ENCODE results near the gene PLPP4.

Gene PLPP4

GRCh38 chr10:120462018-120462682 lies 5.1 kb downstream of the PLPP4 start:
- no peak for TF ChIP-seq CTCF (conservative IDR thresholded peaks at IDR 0.05)
- H3K27ac ChIP-seq = no peak overlapping the region

GRCh38 chr10:120465138-120465537 lies 8.1 kb downstream of the PLPP4 start:
- no peak overlapping the region for H3K27ac ChIP-seq
- no peak for TF ChIP-seq CTCF (conservative IDR thresholded peaks at IDR 0.05)

DNA sequence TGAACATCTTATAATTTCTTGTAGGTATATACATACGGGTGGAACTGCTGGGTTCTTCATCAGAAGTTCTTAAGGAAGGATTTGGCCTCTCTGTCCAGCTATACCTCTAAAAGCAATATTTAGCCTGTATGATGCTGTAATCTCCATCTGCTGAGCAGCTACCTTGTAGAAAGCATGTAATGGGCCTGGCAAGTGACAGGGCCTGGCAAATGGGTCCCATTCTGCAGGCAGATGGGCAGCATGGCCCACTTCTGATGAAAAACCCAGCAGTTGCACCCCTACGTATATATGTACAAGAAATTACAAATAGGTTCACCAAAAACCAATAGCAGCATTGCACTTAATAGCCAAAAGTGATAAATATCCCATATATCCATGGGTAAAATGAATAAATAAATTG lies 9.0 kb downstream of the PLPP4 start:
- TF ChIP-seq CTCF (conservative IDR thresholded peaks at IDR 0.05) = no peak
- H3K27ac ChIP-seq = no peak overlapping the region

DNA sequence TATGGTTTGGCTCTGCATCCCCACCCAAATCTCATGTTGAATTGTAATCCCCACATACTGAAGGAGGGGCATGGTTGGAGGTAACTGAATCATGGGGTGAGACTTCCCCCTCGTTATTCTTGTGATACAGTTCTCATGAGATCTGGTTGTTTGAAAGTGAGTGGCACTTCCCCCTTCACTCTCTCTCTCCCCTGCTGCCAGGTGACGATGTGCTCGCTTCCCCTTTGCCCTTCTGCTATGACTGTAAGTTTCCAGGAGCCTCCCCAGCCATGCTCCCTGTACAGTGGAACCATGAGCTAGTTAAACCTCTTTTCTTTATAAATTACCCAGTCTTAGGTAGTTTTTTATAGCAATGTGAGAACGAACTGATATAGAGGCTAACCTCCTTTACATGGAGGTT lies 16.6 kb downstream of the PLPP4 start:
- no peak overlapping the region for H3K27ac ChIP-seq
- TF ChIP-seq CTCF (conservative IDR thresholded peaks at IDR 0.05) = no peak

GRCh38 chr10:120474956-120475355 lies 17.9 kb downstream of the PLPP4 start:
- no peak for TF ChIP-seq CTCF (conservative IDR thresholded peaks at IDR 0.05)
- H3K27ac ChIP-seq = no peak overlapping the region

DNA sequence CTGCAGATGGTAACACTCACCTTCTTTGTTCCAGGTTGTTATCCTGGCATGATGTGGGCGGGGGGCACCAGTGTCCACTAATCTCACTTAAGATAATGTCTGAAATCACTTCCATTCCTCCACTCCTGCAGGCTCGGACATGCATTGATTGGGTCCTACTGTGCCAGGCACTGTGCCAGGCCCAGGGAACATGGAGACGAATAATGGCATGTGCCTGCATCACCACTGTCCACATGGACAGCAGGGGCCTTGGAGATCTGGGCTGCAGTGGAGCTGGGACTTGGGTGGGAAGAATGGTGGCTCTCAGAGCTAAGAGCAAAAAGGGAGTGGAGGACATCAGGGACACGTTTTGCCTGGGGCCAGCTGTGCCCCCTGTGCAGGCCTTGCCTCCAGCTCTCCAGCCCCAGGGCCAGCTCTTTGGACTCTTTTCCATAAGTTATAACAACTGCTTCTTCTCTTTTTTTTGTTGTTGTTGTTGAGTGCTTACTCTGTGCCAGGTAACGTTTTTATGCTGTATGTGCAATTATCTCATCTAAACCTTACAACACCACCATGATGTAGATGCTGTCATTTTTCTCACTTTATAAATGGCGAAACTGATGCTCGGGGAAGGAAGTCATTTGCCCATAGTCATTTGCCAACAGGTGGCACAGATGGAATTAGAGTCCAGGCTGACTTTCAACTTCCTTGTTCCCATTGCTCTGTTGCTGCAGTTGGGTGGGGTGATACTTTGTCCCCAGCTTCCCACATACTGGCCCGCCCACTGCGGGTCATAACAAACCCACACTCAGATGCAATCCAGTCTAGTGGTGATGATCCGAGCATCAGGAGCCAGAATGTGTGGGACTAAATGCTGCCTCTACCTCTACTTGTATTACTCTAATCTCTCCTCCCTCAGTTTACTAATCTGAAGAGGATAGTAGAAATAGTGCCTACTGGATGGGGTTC lies 19.1 kb downstream of the PLPP4 start:
- no peak overlapping the region for H3K27ac ChIP-seq
- TF ChIP-seq CTCF (conservative IDR thresholded peaks at IDR 0.05) = no peak

DNA sequence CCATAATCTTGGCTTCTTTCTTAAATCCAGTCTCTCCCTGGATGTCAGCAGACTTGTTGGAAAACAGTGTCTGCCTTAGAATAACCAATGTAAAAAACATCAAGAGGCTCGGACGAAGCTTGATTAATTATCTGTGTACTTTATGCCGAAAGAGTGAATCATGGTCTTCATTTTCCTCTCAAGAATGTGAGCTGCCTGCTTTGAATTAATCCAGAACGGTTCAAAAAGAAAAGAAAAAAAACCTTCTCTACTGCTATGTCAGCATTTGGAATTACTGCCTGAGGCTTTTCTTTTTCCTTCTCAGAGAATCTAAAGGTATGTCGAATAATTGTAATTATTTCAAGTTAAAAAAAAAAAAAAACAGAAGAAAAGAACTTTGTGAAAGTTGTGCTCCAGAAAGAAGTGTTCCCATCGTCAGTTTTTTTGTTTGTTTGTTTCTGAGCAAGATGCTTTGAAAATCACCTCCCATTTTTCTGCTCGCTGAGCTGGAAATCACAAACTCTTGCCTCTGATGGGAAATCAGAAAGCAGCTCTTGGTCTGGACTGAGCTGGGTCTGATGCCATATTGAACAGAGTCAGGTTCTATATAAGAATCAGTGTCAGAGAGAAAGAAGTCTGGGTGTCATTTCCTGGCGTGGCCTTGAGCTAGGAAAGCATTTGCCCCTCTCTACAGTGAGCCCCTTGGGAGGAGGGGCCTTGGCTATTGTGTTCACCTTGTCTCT lies 20.2 kb downstream of the PLPP4 start:
- H3K27ac ChIP-seq = no peak overlapping the region

More for the DNA sequence above, 20.2 kb downstream of the PLPP4 start:
- no peak for TF ChIP-seq CTCF (conservative IDR thresholded peaks at IDR 0.05)
